H1 (cell line): ENCODE measurements around the gene CCDC152. TPM values are rescaled to one million over a fixed set of nuclear protein-coding genes. Genes with fewer than 3 reads are reported as not detected.

Experiments
- CTCF ChIA-PET: fragments of 300-600 bp; sonication (Branson Sonifier 250); formaldehyde crosslinking; loops from one replicate; lab custom pipeline; 2021; ENCODE audit not compliant: partially characterized antibody; lab: Charles Lee
- POLR2A ChIA-PET: fragments of 300-600 bp; sonication (Branson Sonifier 250); formaldehyde crosslinking; loops from one replicate; lab custom pipeline; 2021; ENCODE audit warnings: inconsistent platforms; ENCODE audit not compliant: partially characterized antibody; lab: Charles Lee
- DNase-seq, 2 experiments: peaks; one replicate each; pipeline versions ENCODE4 v3.0.0 to v3.0.0-alpha.2; 2010 to 2022; ENCODE audit warnings: low spot score in 2 of 2, low read depth in 1 of 2, mixed read lengths in 1 of 2
- FAIRE-seq: peaks from 2 replicates; lab custom pipeline; 2011; peaks lifted over from hg19 to GRCh38; lab: Jason Lieb, UNC
- H2AFZ ChIP-seq: 2 replicates; pipeline ENCODE4 v1.8.1; 2012; ENCODE audit warnings: low read length, inconsistent platforms
- H2AK5ac ChIP-seq: 2 replicates; pipeline ENCODE4 v1.6.1; 2013; ENCODE audit warnings: low read depth, low read length
- H2BK120ac ChIP-seq: replicated peaks from 2 replicates; pipeline ENCODE3; 2013; ENCODE audit warnings: low read depth, low read length, inconsistent platforms
- H2BK12ac ChIP-seq: 2 replicates; pipeline ENCODE4 v1.6.1; 2013; ENCODE audit warnings: low read depth, low read length
- H2BK15ac ChIP-seq: 2 replicates; pipeline ENCODE4 v1.6.1; 2013; ENCODE audit warnings: low read length
- H2BK20ac ChIP-seq: 2 replicates; pipeline ENCODE4 v1.6.1; 2013; ENCODE audit warnings: low read length
- H2BK5ac ChIP-seq: 2 replicates; pipeline ENCODE4 v1.6.1; 2013; ENCODE audit warnings: low read depth, low read length
- H3K14ac ChIP-seq: 2 replicates; pipeline ENCODE4 v1.6.1; 2013; ENCODE audit warnings: inconsistent platforms; ENCODE audit not compliant: insufficient read length
- H3K18ac ChIP-seq: 2 replicates; pipeline ENCODE4 v1.6.1; 2013; ENCODE audit warnings: low read length; ENCODE audit errors: extremely low read depth
- H3K23ac ChIP-seq: 2 replicates; pipeline ENCODE4 v1.6.1; 2013; ENCODE audit warnings: inconsistent platforms; ENCODE audit not compliant: insufficient read length
- H3K23me2 ChIP-seq: 2 replicates; pipeline ENCODE4 v1.6.1; 2013; ENCODE audit warnings: low read depth, low read length
- H3K27ac ChIP-seq: 2 replicates; pipeline ENCODE4 v1.6.1; 2011; ENCODE audit warnings: low read depth, low read length, inconsistent platforms
- H3K27me3 ChIP-seq, 4 experiments: replicated peaks in 1 of 4; 1 replicate in 1 of 4; 2 replicates in 3 of 4; pipeline versions ENCODE4 v1.6.1 to v1.8.1; 2011 to 2013; ENCODE audit warnings: low read length in 3 of 4, mild to moderate bottlenecking in 3 of 4, inconsistent platforms in 2 of 4, mixed read lengths in 2 of 4, moderate library complexity in 1 of 4; ENCODE audit not compliant: control insufficient read depth in 3 of 4, insufficient read depth in 3 of 4; ENCODE audit errors: extremely low read depth in 1 of 4
- H3K36me3 ChIP-seq, 4 experiments: 2 replicates each; pipeline versions ENCODE4 v1.6.1 to v1.8.1; 2011 to 2013; ENCODE audit warnings: mild to moderate bottlenecking in 4 of 4, low read length in 3 of 4, moderate library complexity in 2 of 4, control low read depth in 1 of 4, inconsistent platforms in 1 of 4; ENCODE audit not compliant: insufficient read depth in 4 of 4, control insufficient read depth in 2 of 4
- H3K4ac ChIP-seq: replicated peaks from 2 replicates; pipeline ENCODE3; 2013; ENCODE audit warnings: low read length, low read depth, mixed read lengths, inconsistent platforms; ENCODE audit not compliant: insufficient read length
- H3K4me1 ChIP-seq, 4 experiments: replicated peaks in 1 of 4; 1 replicate in 1 of 4; 2 replicates in 3 of 4; pipeline versions ENCODE4 v1.6.1 to v1.8.1; 2011 to 2013; ENCODE audit warnings: low read length in 3 of 4, inconsistent platforms in 2 of 4, mixed read lengths in 1 of 4; ENCODE audit not compliant: insufficient read depth in 4 of 4, control insufficient read depth in 3 of 4
- H3K4me2 ChIP-seq, 2 experiments: 2 replicates each; pipeline versions ENCODE4 v1.6.1 to v1.8.1; 2011 to 2013; ENCODE audit warnings: low read depth in 2 of 2, low read length in 2 of 2, control low read depth in 1 of 2, inconsistent platforms in 1 of 2, mild to moderate bottlenecking in 1 of 2; ENCODE audit not compliant: insufficient read depth in 1 of 2
- H3K4me3 ChIP-seq, 4 experiments: fragments of 200-600, 300-600 bp in 1 of 4; sonication (generic), shearing (Covaris generic), sonication (Bioruptor Twin) in 1 of 4; 2 replicates each; pipeline versions ENCODE4 v1.5.1 to v1.8.1; 2011 to 2016; ENCODE audit warnings: low read length in 4 of 4, low read depth in 3 of 4, control low read depth in 2 of 4, inconsistent platforms in 2 of 4, mild to moderate bottlenecking in 2 of 4, mixed read lengths in 1 of 4, moderate library complexity in 1 of 4; ENCODE audit not compliant: insufficient read depth in 2 of 4; ENCODE audit errors: extremely low read depth in 1 of 4
- H3K56ac ChIP-seq: replicated peaks from 2 replicates; pipeline ENCODE3; 2013; ENCODE audit warnings: low read depth, mild to moderate bottlenecking, mixed read lengths, low read length, inconsistent platforms; ENCODE audit not compliant: insufficient read length
- H3K79me1 ChIP-seq: 2 replicates; pipeline ENCODE4 v1.6.1; 2013; ENCODE audit warnings: low read depth, low read length, control low read depth
- H3K79me2 ChIP-seq, 2 experiments: 2 replicates each; pipeline versions ENCODE4 v1.6.1 to v1.8.1; 2012 to 2013; ENCODE audit warnings: low read length in 2 of 2, mild to moderate bottlenecking in 2 of 2, inconsistent platforms in 1 of 2; ENCODE audit not compliant: insufficient read depth in 2 of 2, control insufficient read depth in 1 of 2
- H3K9ac ChIP-seq, 4 experiments: replicated peaks in 1 of 4; 1 replicate in 1 of 4; 2 replicates in 3 of 4; pipeline versions ENCODE4 v1.6.1 to v1.8.1; 2011 to 2013; ENCODE audit warnings: low read depth in 3 of 4, low read length in 3 of 4, control low read depth in 2 of 4, mild to moderate bottlenecking in 2 of 4, moderate library complexity in 2 of 4, inconsistent platforms in 1 of 4; ENCODE audit errors: extremely low read depth in 1 of 4
- H3K9me3 ChIP-seq, 2 experiments: 2 replicates each; pipeline versions ENCODE4 v1.6.1 to v1.8.1; 2012 to 2013; ENCODE audit warnings: mild to moderate bottlenecking in 2 of 2, moderate library complexity in 2 of 2, control low read depth in 1 of 2, inconsistent platforms in 1 of 2, low read depth in 1 of 2, low read length in 1 of 2, mixed read lengths in 1 of 2; ENCODE audit not compliant: insufficient read depth in 2 of 2
- H4K20me1 ChIP-seq, 2 experiments: replicated peaks in 1 of 2; 2 replicates each; pipeline versions ENCODE3 to v1.8.1; 2011 to 2013; ENCODE audit warnings: inconsistent platforms in 2 of 2, low read length in 2 of 2, mild to moderate bottlenecking in 1 of 2; ENCODE audit not compliant: insufficient read depth in 2 of 2, control insufficient read depth in 1 of 2
- H4K5ac ChIP-seq: 2 replicates; pipeline ENCODE4 v1.6.1; 2013; ENCODE audit warnings: low read length, low read depth, mixed read lengths, inconsistent platforms; ENCODE audit not compliant: insufficient read length
- H4K8ac ChIP-seq: 2 replicates; pipeline ENCODE4 v1.8.0; 2013; ENCODE audit warnings: mild to moderate bottlenecking, moderate library complexity, low read length, inconsistent platforms; ENCODE audit not compliant: insufficient read depth; ENCODE audit errors: extremely low read depth
- H4K91ac ChIP-seq: replicated peaks from 2 replicates; pipeline ENCODE3; 2013; ENCODE audit warnings: low read length, mixed read lengths, inconsistent platforms; ENCODE audit not compliant: insufficient read length
- ATF3 ChIP-seq: IDR thresholded peaks from 2 replicates; pipeline ENCODE4 v1.6.1; 2011; ENCODE audit warnings: low read depth, mild to moderate bottlenecking, low read length; ENCODE audit not compliant: insufficient read depth
- EGR1 ChIP-seq: IDR thresholded peaks from 2 replicates; pipeline ENCODE4 v1.6.1; 2011; ENCODE audit warnings: low read depth, low read length, borderline replicate concordance
- JUND ChIP-seq: IDR thresholded peaks from 2 replicates; pipeline ENCODE4 v1.6.1; 2011; ENCODE audit warnings: mild to moderate bottlenecking, improper control_type of control experiment, low read length
- KDM4A ChIP-seq: IDR thresholded peaks from one replicate; pipeline ENCODE4 v1.7.1; 2012; ENCODE audit warnings: low read depth, mild to moderate bottlenecking, moderate library complexity, low read length, inconsistent platforms; ENCODE audit not compliant: severe bottlenecking
- MAFK ChIP-seq: IDR thresholded peaks from 2 replicates; pipeline ENCODE4 v1.6.1; 2012; ENCODE audit warnings: low read depth, mild to moderate bottlenecking, improper control_type of control experiment, low read length
- SIX5 ChIP-seq: IDR thresholded peaks from 2 replicates; pipeline ENCODE4 v1.6.1; 2011; ENCODE audit warnings: mild to moderate bottlenecking, low read depth, low read length
- WGBS, 2 experiments: shearing (Covaris generic) in 1 of 2; methylation state at CpG; one replicate each; pipeline versions ENCODE4 v1.1.6 to v1.1.7; 2013 to 2015; ENCODE audit warnings: low lambda C conversion rate in 2 of 2, mixed read lengths in 2 of 2, inconsistent platforms in 1 of 2, low coverage in 1 of 2, missing lambda C conversion rate in 1 of 2; ENCODE audit not compliant: insufficient replicate concordance in 2 of 2, insufficient coverage in 1 of 2, insufficient read length in 1 of 2; ENCODE audit errors: extremely low coverage in 1 of 2, missing lambda C conversion rate in 1 of 2; 5-methylcytosine and 5-hydroxymethylcytosine counted together
- polyA plus RNA-seq, 7 experiments: library from polyadenylated mRNA; depleted of rRNA in 3 of 7; stranded (reverse) in 5 of 7; unstranded in 2 of 7; fragments of >200 nt in 5 of 7; fragments of 200-250 nt in 2 of 7; gene quantifications; 1 replicate in 5 of 7; 2 replicates in 1 of 7; 4 replicates in 1 of 7; pipeline versions ENCODE4 v1.2.1 to v1.2.3, GENCODE V29; 2011 to 2013; ENCODE audit warnings: missing spikeins in 2 of 7, mixed read lengths in 2 of 7
- total RNA-seq: library from RNA; stranded (reverse); fragmentation: NEBNext Ultra II Directional; extraction: Animal tissue kit (Norgen Biotek cat#: 25700); gene quantifications from 2 replicates; pipeline ENCODE4 v1.2.1, GENCODE V29; 2021

Gene CCDC152
- total and polyA plus RNA-seq, 2 of the 8 experiments (the other 6 are each of a cell fraction or from before 2014, with no cell fraction given) = 2.6 to 9.5 TPM

- Histone ChIP-seq H3K4ac (no peak overlapping the region), H2BK12ac (no peak overlapping the region), H3K18ac (no peak overlapping the region), H4K20me1 (no peaks in the 10 kb centered on the region), H2BK20ac (no peak overlapping the region), H2AK5ac (no peak overlapping the region), H3K79me1 (no peaks in the 10 kb centered on the region), H3K23me2 (no peaks in the 10 kb centered on the region), H4K5ac (no peak overlapping the region), H3K4me2 (no peak overlapping the region), H3K4me3 (no peak overlapping the region), H2BK120ac (no peak overlapping the region), H3K27me3 (no peaks in the 10 kb centered on the region), H2AFZ (no peak overlapping the region), H2BK15ac (no peak overlapping the region), H2BK5ac (no peak overlapping the region), H3K23ac (no peak overlapping the region), H3K27ac (no peak overlapping the region), H3K79me2 (peaks cover 0 to 6% of the 10 kb centered on the region in 2 experiments; a peak in 1 of 4 replicates), H3K56ac (no peak overlapping the region), H3K36me3 (peaks cover 0 to 26% (median 1%) of the 10 kb centered on the region in 4 experiments; a peak in 2 of 8 replicates), H3K9ac (no peak overlapping the region), H4K8ac (no peak overlapping the region), H3K4me1 (peaks cover under 1 to 6% (median 3%) of the 10 kb centered on the region in 4 experiments; a peak in 4 of 7 replicates), H4K91ac (no peak overlapping the region), H3K14ac (no peak overlapping the region), H3K9me3 (no peaks in the 10 kb centered on the region)
- FAIRE-seq (no peak), DNase-seq (no peak)
- WGBS, 2 experiments = 90 to 100% methylated on average over 1 to 3 of the region's 3 CpGs
- CTCF ChIA-PET = no interaction called here
- TF ChIP-seq JUND (no peak), EGR1 (no peak), MAFK (no peak), KDM4A (no peak), ATF3 (no peak), SIX5 (no peak)
- POLR2A ChIA-PET = no interaction called here
These were observed 50.2 kb downstream of the CCDC152 start for GRCh38 chr5:42806701-42807262.
